Lower leg skin (tissue), 3 donors: ENCODE results near the gene COL18A1.

Source experiments
- CTCF ChIP-seq, 3 donors: fragments of 450-650 bp; IDR thresholded peaks; one replicate each; pipeline ENCODE4 v1.5.1; 2016; ENCODE audit warnings: antibody characterized with exemption in 3 of 3, mild to moderate bottlenecking in 3 of 3, moderate library complexity in 2 of 3
- POLR2A ChIP-seq, 2 donors: fragments of 450-650 bp; IDR thresholded peaks; one replicate each; pipeline ENCODE4 v1.6.1; 2016 to 2017; ENCODE audit warnings: antibody characterized with exemption in 2 of 2, mild to moderate bottlenecking in 1 of 2, moderate library complexity in 1 of 2

- TF ChIP-seq POLR2A (IDR thresholded peaks at IDR 0.05) (no peak), CTCF (IDR thresholded peaks at IDR 0.05) (no peak)
Measured at GRCh38 chr21:45480701-45481500, 75.9 kb downstream of the COL18A1 start.
